GM12874 (cell line): ENCODE results near the gene VRK1.

Experiments
- TF ChIP-seq, protein P1 (sequence below): IDR thresholded peaks from 2 replicates; pipeline ENCODE4 v1.5.1; 2011; ENCODE audit warnings: low read depth, mild to moderate bottlenecking, control low read depth, low read length, moderate library complexity; ENCODE audit not compliant: insufficient read depth

Gene VRK1

DNA sequence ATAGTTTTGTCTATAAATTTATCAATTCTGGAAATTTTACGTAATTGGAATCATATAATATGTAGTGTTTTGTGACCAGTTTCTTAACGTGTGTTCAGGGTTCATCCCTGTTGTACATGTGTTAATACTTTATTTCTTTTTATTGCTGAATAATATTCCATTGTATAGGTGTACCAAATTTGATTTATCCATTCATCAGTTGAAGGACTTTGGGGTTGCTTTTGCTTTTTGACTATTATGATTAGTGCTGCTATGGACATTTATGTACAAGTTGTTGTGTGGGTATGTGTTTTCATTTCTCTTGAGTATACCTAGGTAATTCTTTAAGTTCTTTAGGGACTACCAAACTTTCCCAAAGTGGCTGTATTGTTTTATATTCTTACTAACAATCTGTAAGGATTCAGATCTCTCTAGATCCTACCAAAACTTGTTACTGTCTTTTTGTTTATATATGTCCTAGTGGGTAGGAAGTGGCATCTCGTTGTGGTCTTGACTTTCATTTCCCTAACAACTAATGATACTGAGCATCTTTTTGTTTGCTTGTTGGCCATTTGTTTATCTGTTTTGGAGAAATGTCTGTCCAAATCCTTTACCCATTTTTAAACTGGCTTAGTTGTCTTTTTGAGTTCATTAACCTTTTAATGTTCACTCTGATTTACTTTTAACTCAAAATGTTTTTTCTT lies 14.9 kb downstream of the VRK1 start:
- TF ChIP-seq, protein P1, sequence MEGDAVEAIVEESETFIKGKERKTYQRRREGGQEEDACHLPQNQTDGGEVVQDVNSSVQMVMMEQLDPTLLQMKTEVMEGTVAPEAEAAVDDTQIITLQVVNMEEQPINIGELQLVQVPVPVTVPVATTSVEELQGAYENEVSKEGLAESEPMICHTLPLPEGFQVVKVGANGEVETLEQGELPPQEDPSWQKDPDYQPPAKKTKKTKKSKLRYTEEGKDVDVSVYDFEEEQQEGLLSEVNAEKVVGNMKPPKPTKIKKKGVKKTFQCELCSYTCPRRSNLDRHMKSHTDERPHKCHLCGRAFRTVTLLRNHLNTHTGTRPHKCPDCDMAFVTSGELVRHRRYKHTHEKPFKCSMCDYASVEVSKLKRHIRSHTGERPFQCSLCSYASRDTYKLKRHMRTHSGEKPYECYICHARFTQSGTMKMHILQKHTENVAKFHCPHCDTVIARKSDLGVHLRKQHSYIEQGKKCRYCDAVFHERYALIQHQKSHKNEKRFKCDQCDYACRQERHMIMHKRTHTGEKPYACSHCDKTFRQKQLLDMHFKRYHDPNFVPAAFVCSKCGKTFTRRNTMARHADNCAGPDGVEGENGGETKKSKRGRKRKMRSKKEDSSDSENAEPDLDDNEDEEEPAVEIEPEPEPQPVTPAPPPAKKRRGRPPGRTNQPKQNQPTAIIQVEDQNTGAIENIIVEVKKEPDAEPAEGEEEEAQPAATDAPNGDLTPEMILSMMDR: no peak

DNA sequence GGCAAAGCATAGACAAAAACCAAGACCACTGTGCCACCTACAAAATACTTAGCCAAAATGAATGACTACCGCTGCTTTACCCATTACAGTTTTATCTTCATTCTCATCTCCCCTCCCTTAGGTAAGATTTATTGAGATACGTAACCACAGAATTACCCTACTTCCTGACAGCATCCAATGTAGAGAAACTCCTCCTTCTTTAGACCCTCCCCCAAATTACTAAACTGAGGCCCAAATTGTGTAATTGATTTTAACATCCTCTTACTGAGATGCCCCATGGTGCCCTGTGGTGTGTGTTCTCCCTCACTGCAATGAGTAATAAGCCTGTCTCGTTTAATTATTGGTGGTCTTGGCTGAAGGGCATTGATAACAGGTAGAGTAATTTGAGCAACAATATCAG lies 19.1 kb downstream of the VRK1 start:
- TF ChIP-seq, protein P1: no peak

DNA sequence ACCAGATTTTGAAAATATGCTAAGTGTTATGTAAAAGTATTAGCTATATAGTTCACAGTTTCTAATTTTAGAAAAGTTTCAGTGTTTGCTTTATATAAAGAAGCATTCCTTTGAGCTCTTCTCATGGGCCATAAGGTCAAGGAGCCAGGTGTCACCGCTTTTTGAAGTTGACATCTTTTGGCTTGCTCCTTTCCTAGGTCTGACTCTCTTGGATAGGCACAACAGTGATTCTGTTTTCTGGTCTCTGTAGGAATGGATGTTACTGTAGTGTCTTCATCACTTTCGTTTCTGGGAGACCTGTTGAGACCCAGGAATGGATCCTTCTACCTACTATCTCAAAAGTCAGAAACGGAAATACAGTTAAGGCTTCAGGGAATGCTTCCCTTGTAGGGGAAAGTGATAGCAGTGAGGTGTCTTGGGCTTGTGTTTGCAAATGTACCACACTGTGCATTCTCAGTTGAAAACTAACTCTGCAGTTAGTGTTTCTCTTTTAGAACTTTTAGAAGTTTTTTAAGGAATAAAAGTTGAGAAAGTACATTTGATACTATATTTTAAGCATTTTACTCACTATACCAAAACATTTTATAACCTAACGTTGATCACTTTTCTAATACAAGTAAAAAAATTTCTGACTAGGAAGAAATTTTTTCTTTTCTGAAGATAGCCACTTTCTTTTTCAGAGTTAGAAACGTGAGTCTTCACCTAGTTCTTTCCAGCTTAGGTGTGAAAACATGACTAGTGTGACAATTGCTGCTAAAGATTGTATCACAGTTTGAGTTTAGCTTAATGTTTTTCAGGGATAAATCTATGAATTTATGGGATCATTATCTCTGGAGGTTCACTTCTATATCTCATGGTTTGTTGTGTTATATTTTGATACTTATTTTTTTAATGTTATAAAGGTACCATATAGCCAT lies 20.8 kb downstream of the VRK1 start:
- TF ChIP-seq, protein P1: no peak

DNA sequence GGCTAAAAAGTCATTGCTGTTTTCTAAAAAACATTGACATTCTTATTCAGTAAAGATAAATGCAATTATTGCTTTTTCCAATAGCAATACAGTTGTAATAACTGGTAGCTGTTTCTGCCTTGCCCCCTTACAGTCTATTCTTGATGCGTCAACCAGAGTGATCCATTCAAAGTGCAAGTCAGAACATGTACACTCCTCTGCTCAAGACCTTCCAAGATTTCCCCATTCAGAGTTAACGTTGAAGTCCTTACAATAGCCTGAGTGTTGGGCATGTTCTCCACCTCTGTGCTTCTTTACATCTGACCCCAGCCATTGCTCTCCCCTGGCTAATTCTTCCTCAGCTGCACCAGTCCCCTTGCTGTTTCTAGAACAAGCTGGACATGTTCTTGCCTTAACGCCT lies 24.3 kb downstream of the VRK1 start:
- TF ChIP-seq, protein P1: no peak

DNA sequence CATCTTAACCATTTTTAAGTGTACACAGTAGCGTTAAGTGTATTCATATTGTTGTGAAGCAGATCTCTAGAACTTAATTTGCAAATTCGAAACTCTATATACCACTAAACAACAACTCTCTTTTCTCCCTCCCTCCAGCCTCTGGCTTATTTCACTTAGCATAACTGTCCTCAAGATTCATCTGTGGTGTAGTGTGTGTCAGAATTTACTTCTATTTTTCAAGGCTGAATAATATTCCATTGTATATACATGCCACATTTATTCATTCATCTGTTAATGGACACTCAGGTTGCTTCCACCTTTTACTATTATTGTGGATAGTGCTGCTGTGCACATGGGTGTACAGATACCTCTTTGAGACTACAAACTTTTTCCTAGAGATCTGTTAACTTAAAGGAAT lies 26.5 kb downstream of the VRK1 start:
- TF ChIP-seq, protein P1: no peak

DNA sequence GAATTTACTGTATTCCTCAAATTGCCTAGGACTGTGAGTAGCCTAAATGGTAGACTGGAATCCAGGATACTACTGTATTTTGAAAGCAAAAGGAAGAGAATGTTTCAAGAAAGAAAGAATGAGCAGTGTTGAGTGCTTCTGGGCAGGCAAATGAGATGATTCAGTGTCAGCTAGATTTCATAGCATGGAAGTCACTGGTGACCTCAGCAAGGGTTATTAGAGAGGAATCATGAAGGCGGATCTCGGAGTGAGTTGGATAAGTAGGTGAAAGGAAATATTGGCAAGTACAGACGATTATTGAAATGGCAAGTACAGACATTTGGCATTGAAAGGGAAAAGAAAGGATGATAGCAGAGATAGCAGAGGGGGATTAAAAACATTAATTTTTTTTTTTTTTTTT lies 27.1 kb downstream of the VRK1 start:
- TF ChIP-seq, protein P1: no peak

DNA sequence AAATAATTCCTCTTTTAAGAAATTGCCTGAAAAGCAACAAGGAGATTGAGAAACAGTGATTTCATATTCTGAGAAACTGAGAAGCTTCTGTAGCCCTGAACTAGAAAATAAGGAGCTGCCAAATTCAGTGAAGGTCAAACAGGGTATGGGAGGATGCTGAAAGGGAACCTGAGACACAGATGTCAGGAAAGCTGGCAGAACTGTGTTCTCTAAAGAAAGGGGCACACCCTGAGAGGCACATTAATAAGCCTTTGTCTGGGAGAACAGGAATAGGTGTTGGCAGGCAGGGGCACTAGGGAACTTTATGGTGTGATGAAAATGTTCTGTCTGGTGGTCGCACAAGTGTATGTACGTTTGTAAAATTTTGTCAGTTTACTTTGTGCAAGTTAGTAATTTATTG lies 29.6 kb downstream of the VRK1 start:
- TF ChIP-seq, protein P1: no peak
